Fibroblast of lung (primary cell): ENCODE data around the gene MAGI2. TPM values are rescaled to one million over a fixed set of nuclear protein-coding genes. Genes with fewer than 3 reads are reported as not detected.

Experiments
- DNase-seq, 2 donors: peaks; one replicate each; pipeline versions ENCODE4 v3.0.0 to v3.0.0-alpha.2; 2010; ENCODE audit warnings: low read depth in 2 of 2
- H2AFZ ChIP-seq: 2 replicates; pipeline ENCODE4 v1.5.1; 2012; ENCODE audit warnings: low read length, control low read depth, inconsistent platforms
- H3K27ac ChIP-seq: 2 replicates; pipeline ENCODE4 v1.5.1; 2011; ENCODE audit warnings: low read length, control low read depth; ENCODE audit not compliant: insufficient read depth
- H3K27me3 ChIP-seq: 2 replicates; pipeline ENCODE4 v1.5.1; 2011; ENCODE audit warnings: mild to moderate bottlenecking, low read length; ENCODE audit not compliant: control insufficient read depth, insufficient read depth
- H3K36me3 ChIP-seq: 2 replicates; pipeline ENCODE4 v1.5.1; 2011; ENCODE audit warnings: low read length; ENCODE audit not compliant: control insufficient read depth, insufficient read depth
- H3K4me1 ChIP-seq: 2 replicates; pipeline ENCODE4 v1.5.1; 2011; ENCODE audit warnings: low read length; ENCODE audit not compliant: control insufficient read depth, insufficient read depth; ENCODE audit errors: extremely low read depth
- H3K4me2 ChIP-seq: 2 replicates; pipeline ENCODE4 v1.5.1; 2011; ENCODE audit warnings: low read length, control low read depth; ENCODE audit not compliant: insufficient read depth; ENCODE audit errors: extremely low read depth
- H3K4me3 ChIP-seq, 4 experiments: fragments of 200-600 bp in 1 of 4; sonication (generic) in 1 of 4; replicated peaks in 1 of 4; 2 replicates each; pipeline ENCODE4 v1.5.1; 2011 to 2016; ENCODE audit warnings: low read length in 4 of 4, low read depth in 3 of 4, mild to moderate bottlenecking in 3 of 4, control low read depth in 2 of 4, inconsistent platforms in 1 of 4, mixed read lengths in 1 of 4; ENCODE audit not compliant: insufficient read depth in 1 of 4; ENCODE audit errors: control extremely low read depth in 1 of 4
- H3K79me2 ChIP-seq: 2 replicates; pipeline ENCODE4 v1.5.1; 2012; ENCODE audit warnings: mild to moderate bottlenecking, low read length, inconsistent platforms; ENCODE audit not compliant: control insufficient read depth, insufficient read depth
- H3K9ac ChIP-seq: 2 replicates; pipeline ENCODE4 v1.5.1; 2011; ENCODE audit warnings: mild to moderate bottlenecking, low read length, control low read depth; ENCODE audit not compliant: insufficient read depth
- H3K9me3 ChIP-seq: 2 replicates; pipeline ENCODE4 v1.5.1; 2012; ENCODE audit warnings: low read depth, low read length; ENCODE audit not compliant: control insufficient read depth, insufficient read depth
- H4K20me1 ChIP-seq: 2 replicates; pipeline ENCODE4 v1.5.1; 2011; ENCODE audit warnings: low read length; ENCODE audit not compliant: control insufficient read depth, insufficient read depth; ENCODE audit errors: extremely low read depth
- CTCF ChIP-seq, 2 donors: IDR thresholded peaks in 1 of 2; conservative IDR thresholded peaks in 1 of 2; 1 replicate in 1 of 2; 2 replicates in 1 of 2; pipeline ENCODE4 v1.5.1; 2011 to 2012; ENCODE audit warnings: low read length in 2 of 2, control low read depth in 1 of 2, inconsistent platforms in 1 of 2, low read depth in 1 of 2, mild to moderate bottlenecking in 1 of 2
- EZH2 ChIP-seq: IDR thresholded peaks from 2 replicates; pipeline ENCODE4 v1.5.1; 2012; ENCODE audit warnings: low read length, control low read depth, mild to moderate bottlenecking; ENCODE audit errors: missing control alignments
- polyA plus RNA-seq, 2 donors: library from polyadenylated mRNA; depleted of rRNA in 1 of 2; stranded (reverse) in 1 of 2; unstranded in 1 of 2; fragments of >200 nt; gene quantifications; 2 replicates each; pipeline ENCODE4 v1.2.1, GENCODE V29; 2011 to 2012; ENCODE audit warnings: missing spikeins in 1 of 2
- total RNA-seq: library from RNA; depleted of rRNA; stranded (reverse); fragments of >200 nt; gene quantifications from 2 replicates; pipeline ENCODE4 v1.2.1, GENCODE V29; 2014

MAGI2 gene
- total and polyA plus RNA-seq, 2 donors (not counting 1 experiment from before 2014, with no cell fraction given) = 1.8 to 17.0 TPM

- Histone ChIP-seq H3K9me3 (no peaks in the 10 kb centered on the region), H3K36me3 (peaks cover 4% of the 10 kb centered on the region), H4K20me1 (no peaks in the 10 kb centered on the region), H3K79me2 (peaks cover 4% of the 10 kb centered on the region), H2AFZ (no peak overlapping the region), H3K4me3 (no peak overlapping the region), H3K4me1 (peaks cover 2% of the 10 kb centered on the region), H3K9ac (no peak overlapping the region), H3K4me2 (no peak overlapping the region), H3K27me3 (no peaks in the 10 kb centered on the region), H3K27ac (no peak overlapping the region)
- no peak for TF ChIP-seq EZH2
- no peak for TF ChIP-seq CTCF (conservative IDR thresholded peaks at IDR 0.05 in 1 of 2, IDR thresholded peaks at IDR 0.05 in 1 of 2; ENCODE audit: low read depth in 1 of 2, low read length in 2 of 2)
- DNase-seq = no peak
Observed at GRCh38 chr7:79464051-79464450, 10.6 kb upstream of the MAGI2 start.

- Histone ChIP-seq H3K4me1 (peaks cover 2% of the 10 kb centered on the region), H3K4me2 (no peak overlapping the region), H4K20me1 (no peaks in the 10 kb centered on the region), H3K27ac (no peak overlapping the region), H2AFZ (no peak overlapping the region), H3K9ac (no peak overlapping the region), H3K9me3 (no peaks in the 10 kb centered on the region), H3K79me2 (peaks cover 13% of the 10 kb centered on the region), H3K36me3 (no peaks in the 10 kb centered on the region), H3K27me3 (no peaks in the 10 kb centered on the region), H3K4me3 (no peak overlapping the region)
- TF ChIP-seq EZH2 (no peak), CTCF (conservative IDR thresholded peaks at IDR 0.05 in 1 of 2, IDR thresholded peaks at IDR 0.05 in 1 of 2; ENCODE audit: low read depth in 1 of 2, low read length in 2 of 2) (no peak)
- DNase-seq = no peak
Observed at GRCh38 chr7:79462390-79462789, 8.9 kb upstream of the MAGI2 start.

GRCh38 chr7:79461660-79462059, 8.2 kb upstream of the MAGI2 start:
- peaks cover 20% of the 10 kb centered on the region for H3K79me2 ChIP-seq
- peaks cover 5% of the 10 kb centered on the region for H3K4me1 ChIP-seq
- no peak overlapping the region for H3K27ac ChIP-seq
- H3K36me3 ChIP-seq = no peaks in the 10 kb centered on the region
- no peak for TF ChIP-seq EZH2
- no peak for TF ChIP-seq CTCF (conservative IDR thresholded peaks at IDR 0.05 in 1 of 2, IDR thresholded peaks at IDR 0.05 in 1 of 2; ENCODE audit: low read depth in 1 of 2, low read length in 2 of 2)
- H3K9ac ChIP-seq = no peak overlapping the region
- peak; percentile 75 to 78 for DNase-seq
- H3K4me2 ChIP-seq = no peak overlapping the region
- H4K20me1 ChIP-seq = no peaks in the 10 kb centered on the region
- no peak overlapping the region for H2AFZ ChIP-seq
- no peaks in the 10 kb centered on the region for H3K27me3 ChIP-seq
- H3K4me3 ChIP-seq = no peak overlapping the region
- no peaks in the 10 kb centered on the region for H3K9me3 ChIP-seq
